PFSK-1 (cell line): ENCODE measurements around the gene IGFBP4.

Experiments used
- FOXP2 ChIP-seq: optimal IDR thresholded peaks from 2 replicates; pipeline ENCODE3; 2011; ENCODE audit warnings: borderline replicate concordance, control low read depth, inconsistent platforms; ENCODE audit not compliant: insufficient read depth; ENCODE audit errors: extremely low read length, extremely low read depth
- POLR2AphosphoS5 ChIP-seq: IDR thresholded peaks from 2 replicates; pipeline ENCODE4 v1.6.1; 2012; ENCODE audit warnings: low read depth, mild to moderate bottlenecking, control low read depth, low read length, moderate library complexity
- REST ChIP-seq, 2 experiments: IDR thresholded peaks; 2 replicates each; pipeline versions ENCODE4 v1.6.1 to v1.8.0; 2011 to 2012; ENCODE audit warnings: low read depth in 2 of 2, low read length in 2 of 2, control low read depth in 1 of 2, inconsistent platforms in 1 of 2, mild to moderate bottlenecking in 1 of 2, moderate library complexity in 1 of 2; ENCODE audit not compliant: insufficient read depth in 1 of 2
- SIN3A ChIP-seq: IDR thresholded peaks from 2 replicates; pipeline ENCODE4 v1.6.1; 2012; ENCODE audit warnings: mild to moderate bottlenecking, low read length, moderate library complexity, borderline replicate concordance; ENCODE audit not compliant: insufficient read depth
- TAF1 ChIP-seq: IDR thresholded peaks from 2 replicates; pipeline ENCODE4 v1.6.1; 2012; ENCODE audit warnings: low read length, control low read depth, borderline replicate concordance; ENCODE audit not compliant: insufficient read depth

IGFBP4 gene

GRCh38 chr17:40477796-40478195 is 34.5 kb downstream of the IGFBP4 start:
- no peak for TF ChIP-seq SIN3A
- TF ChIP-seq TAF1 = no peak
- TF ChIP-seq POLR2AphosphoS5 = no peak
- TF ChIP-seq FOXP2 = no peak
- TF ChIP-seq REST (IDR thresholded peaks at IDR 0.05; ENCODE audit: insufficient read depth in 1 of 2, low read depth in 2 of 2, low read length in 2 of 2) = no peak

GRCh38 chr17:40478486-40478885 is 35.2 kb downstream of the IGFBP4 start:
- TF ChIP-seq TAF1 (no peak), SIN3A (no peak), REST (IDR thresholded peaks at IDR 0.05; ENCODE audit: insufficient read depth in 1 of 2, low read depth in 2 of 2, low read length in 2 of 2) (no peak), FOXP2 (no peak), POLR2AphosphoS5 (no peak)

- no peak for TF ChIP-seq SIN3A
These were observed 36.7 kb downstream of the IGFBP4 start for GRCh38 chr17:40479754-40480480.

- no peak for TF ChIP-seq POLR2AphosphoS5
- no peak for TF ChIP-seq TAF1
- no peak for TF ChIP-seq REST (IDR thresholded peaks at IDR 0.05; ENCODE audit: insufficient read depth in 1 of 2, low read depth in 2 of 2, low read length in 2 of 2)
- TF ChIP-seq SIN3A = no peak
- TF ChIP-seq FOXP2 = no peak
These were observed 37.3 kb downstream of the IGFBP4 start for GRCh38 chr17:40480501-40481003.

- TF ChIP-seq SIN3A = no peak
- TF ChIP-seq REST (IDR thresholded peaks at IDR 0.05; ENCODE audit: insufficient read depth in 1 of 2, low read depth in 2 of 2, low read length in 2 of 2) = no peak
- no peak for TF ChIP-seq TAF1
- no peak for TF ChIP-seq FOXP2
- no peak for TF ChIP-seq POLR2AphosphoS5
These were observed 37.9 kb downstream of the IGFBP4 start for GRCh38 chr17:40481106-40481505.
